OCI-LY7 (cell line): ENCODE data around the gene IRGM. TPM values are rescaled to one million over a fixed set of nuclear protein-coding genes. Genes with fewer than 3 reads are reported as not detected.
"Not testable (repeated sequence)": the region's sequence is repeated elsewhere in the genome, so short reads cannot be mapped to it uniquely, and the experiment has no call there.

Source experiments
- BruUV-seq: library from RNA; stranded (reverse); fragments of 400-500 nt; replicated peaks from 2 replicates; lab custom pipeline; 2021; lab: Mats Ljungman, UMichigan
- CTCF ChIA-PET: fragments of 300-600 bp; sonication (Branson Sonifier 250); formaldehyde crosslinking; loops from one replicate; lab custom pipeline; 2022; ENCODE audit warnings: antibody characterized with exemption; ENCODE audit not compliant: unreplicated experiment; lab: Charles Lee
- POLR2A ChIA-PET: fragments of 300-600 bp; sonication (Branson Sonifier 250); formaldehyde crosslinking; loops from one replicate; lab custom pipeline; 2022; ENCODE audit warnings: antibody characterized with exemption; lab: Charles Lee
- DNase-seq: peaks from one replicate; pipeline ENCODE4 v3.0.0-alpha.2; 2015; ENCODE audit warnings: low spot score
- H2AFZ ChIP-seq: fragments of 200-600 bp; sonication (generic), shearing (Covaris generic); 2 replicates; pipeline ENCODE4 v1.6.1; 2014; ENCODE audit warnings: mild to moderate bottlenecking, antibody characterized with exemption, low read length, moderate library complexity
- H3K27ac ChIP-seq: fragments of 200-600 bp; sonication (generic); 2 replicates; pipeline ENCODE4 v1.5.1; 2014; ENCODE audit warnings: mixed run types, low read depth, mild to moderate bottlenecking, moderate library complexity, low read length, inconsistent platforms; ENCODE audit not compliant: poor library complexity, severe bottlenecking
- H3K36me3 ChIP-seq: fragments of 200-600 bp; sonication (generic); 2 replicates; pipeline ENCODE4 v1.6.1; 2014; ENCODE audit warnings: mild to moderate bottlenecking, antibody characterized with exemption, low read length, moderate library complexity, mixed read lengths; ENCODE audit not compliant: insufficient read depth
- H3K4me1 ChIP-seq: fragments of 200-600 bp; sonication (generic); 2 replicates; pipeline ENCODE4 v1.5.1; 2014; ENCODE audit warnings: mild to moderate bottlenecking, low read length; ENCODE audit not compliant: insufficient read depth, poor library complexity, severe bottlenecking
- H3K4me2 ChIP-seq: fragments of 200-600 bp; sonication (generic); 2 replicates; pipeline ENCODE4 v1.6.1; 2014; ENCODE audit warnings: mild to moderate bottlenecking, low read length
- H3K4me3 ChIP-seq: fragments of 200-600 bp; sonication (generic); 2 replicates; pipeline ENCODE4 v1.5.1; 2014; ENCODE audit warnings: mild to moderate bottlenecking, low read depth, low read length; ENCODE audit not compliant: poor library complexity, severe bottlenecking
- H3K79me2 ChIP-seq: fragments of 200-600 bp; sonication (generic); 2 replicates; pipeline ENCODE4 v1.6.1; 2016; ENCODE audit warnings: low read depth, mild to moderate bottlenecking, low read length, moderate library complexity, mixed read lengths; ENCODE audit not compliant: insufficient read depth
- H3K9me2 ChIP-seq: fragments of 200-600 bp; sonication (generic); 2 replicates; pipeline ENCODE4 v1.6.1; 2016; ENCODE audit warnings: mild to moderate bottlenecking, low read length, mixed read lengths; ENCODE audit not compliant: insufficient read depth
- H3K9me3 ChIP-seq: fragments of 200-600 bp; sonication (generic); 2 replicates; pipeline ENCODE4 v1.6.1; 2014; ENCODE audit warnings: mild to moderate bottlenecking, mixed run types, low read length, mixed read lengths
- H4K20me1 ChIP-seq: fragments of 200-600 bp; sonication (generic); 2 replicates; pipeline ENCODE4 v1.6.1; 2014; ENCODE audit warnings: mild to moderate bottlenecking, antibody characterized with exemption, low read length, moderate library complexity, mixed read lengths; ENCODE audit not compliant: insufficient read depth
- EZH2phosphoT487 ChIP-seq: fragments of 200-600 bp; sonication (generic); IDR thresholded peaks from 2 replicates; pipeline ENCODE4 v1.6.1; 2018; ENCODE audit warnings: low read depth, borderline replicate concordance, mild to moderate bottlenecking, mixed run types, antibody characterized with exemption, low read length, moderate library complexity, mixed read lengths
- intact Hi-C: fragments of 100-400 bp; cut with micrococcal nuclease; formaldehyde crosslinking; loops from one replicate; pipeline ENCODE4 v1.10.0; 2022; ENCODE audit not compliant: unreplicated experiment
- total RNA-seq, 2 experiments: library from RNA; depleted of rRNA in 1 of 2; stranded (reverse); fragments of >200 nt in 1 of 2; shearing (Covaris generic) in 1 of 2; gene quantifications; 2 replicates each; pipeline ENCODE4 v1.2.3, GENCODE V29; 2014 to 2022
- TF ChIP-seq, protein P1 (sequence below): fragments of 200-600 bp; sonication (generic); conservative IDR thresholded peaks from 2 replicates; pipeline ENCODE4 v1.5.1; 2014; ENCODE audit warnings: mild to moderate bottlenecking, antibody characterized with exemption, low read length, moderate library complexity, mixed read lengths

IRGM gene
- total RNA-seq, 2 experiments from 2014 or later = not detected

DNA sequence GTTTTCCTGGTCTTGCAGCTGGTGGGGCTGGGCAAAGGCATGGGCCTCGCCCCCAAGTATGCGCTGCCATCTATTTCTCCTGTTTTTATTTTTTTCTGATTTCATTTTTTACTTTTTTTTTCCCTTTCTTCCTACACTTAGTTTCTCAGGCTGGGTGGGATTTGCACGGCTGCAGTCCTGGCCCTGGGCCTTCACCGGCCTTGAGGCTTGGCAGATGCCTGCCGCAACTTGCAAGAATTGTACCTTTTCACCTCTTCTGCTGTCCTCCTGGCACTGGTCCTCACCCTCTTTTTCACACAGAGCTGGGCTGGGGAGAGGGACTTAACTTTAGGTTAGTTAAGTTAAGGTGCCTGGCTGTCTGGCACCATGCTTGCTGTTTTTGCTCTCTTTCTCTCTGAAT lies 10.3 kb upstream of the IRGM start:
- ChIA-PET CTCF (no interaction called here), POLR2A (no interaction called here)
- Histone ChIP-seq H3K4me2 (no peak overlapping the region), H3K4me1 (no peaks in the 10 kb centered on the region), H3K36me3 (no peaks in the 10 kb centered on the region), H2AFZ (no peak overlapping the region), H3K79me2 (no peaks in the 10 kb centered on the region), H3K4me3 (no peak overlapping the region), H3K27ac (no peak overlapping the region), H3K9me3 (no peaks in the 10 kb centered on the region), H4K20me1 (no peaks in the 10 kb centered on the region), H3K9me2 (no peaks in the 10 kb centered on the region)
- no peak for DNase-seq
- BruUV-seq = no TSS peak
- intact Hi-C loops = no loop called here
- TF ChIP-seq EZH2phosphoT487 = no peak
- TF ChIP-seq, protein P1, sequence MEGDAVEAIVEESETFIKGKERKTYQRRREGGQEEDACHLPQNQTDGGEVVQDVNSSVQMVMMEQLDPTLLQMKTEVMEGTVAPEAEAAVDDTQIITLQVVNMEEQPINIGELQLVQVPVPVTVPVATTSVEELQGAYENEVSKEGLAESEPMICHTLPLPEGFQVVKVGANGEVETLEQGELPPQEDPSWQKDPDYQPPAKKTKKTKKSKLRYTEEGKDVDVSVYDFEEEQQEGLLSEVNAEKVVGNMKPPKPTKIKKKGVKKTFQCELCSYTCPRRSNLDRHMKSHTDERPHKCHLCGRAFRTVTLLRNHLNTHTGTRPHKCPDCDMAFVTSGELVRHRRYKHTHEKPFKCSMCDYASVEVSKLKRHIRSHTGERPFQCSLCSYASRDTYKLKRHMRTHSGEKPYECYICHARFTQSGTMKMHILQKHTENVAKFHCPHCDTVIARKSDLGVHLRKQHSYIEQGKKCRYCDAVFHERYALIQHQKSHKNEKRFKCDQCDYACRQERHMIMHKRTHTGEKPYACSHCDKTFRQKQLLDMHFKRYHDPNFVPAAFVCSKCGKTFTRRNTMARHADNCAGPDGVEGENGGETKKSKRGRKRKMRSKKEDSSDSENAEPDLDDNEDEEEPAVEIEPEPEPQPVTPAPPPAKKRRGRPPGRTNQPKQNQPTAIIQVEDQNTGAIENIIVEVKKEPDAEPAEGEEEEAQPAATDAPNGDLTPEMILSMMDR = no peak

DNA sequence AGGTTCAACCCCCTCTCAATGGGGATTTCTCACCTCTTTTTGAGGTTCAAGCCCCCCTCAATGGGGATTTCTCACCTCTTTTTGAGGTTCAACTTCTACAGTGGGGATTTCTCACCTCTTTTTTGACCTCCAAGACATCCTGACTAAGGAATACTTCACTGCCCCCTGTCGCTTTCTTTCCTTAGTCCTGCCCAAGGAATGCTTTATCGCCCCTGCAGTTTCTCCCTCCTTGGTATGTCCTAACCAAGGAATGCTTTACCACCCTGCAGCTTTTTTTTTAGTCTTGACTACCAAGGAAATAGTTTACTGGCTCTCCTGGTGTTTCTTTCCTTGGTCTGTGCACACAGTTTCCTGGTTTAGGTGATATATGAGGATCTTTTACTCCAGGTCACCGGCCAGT lies 9.6 kb upstream of the IRGM start:
- no peaks in the 10 kb centered on the region for H4K20me1 ChIP-seq
- no peaks in the 10 kb centered on the region for H3K4me1 ChIP-seq
- H3K4me3 ChIP-seq = no peak overlapping the region
- no peak for TF ChIP-seq EZH2phosphoT487
- TF ChIP-seq, protein P1 = no peak
- no peaks in the 10 kb centered on the region for H3K9me2 ChIP-seq
- no peak for DNase-seq
- H3K79me2 ChIP-seq = no peaks in the 10 kb centered on the region
- no peaks in the 10 kb centered on the region for H3K36me3 ChIP-seq
- no TSS peak for BruUV-seq
- H3K9me3 ChIP-seq = no peaks in the 10 kb centered on the region
- H3K27ac ChIP-seq = no peak overlapping the region
- POLR2A ChIA-PET = no interaction called here
- intact Hi-C loops = no loop called here
- H3K4me2 ChIP-seq = no peak overlapping the region
- no peak overlapping the region for H2AFZ ChIP-seq
- CTCF ChIA-PET = no interaction called here

DNA sequence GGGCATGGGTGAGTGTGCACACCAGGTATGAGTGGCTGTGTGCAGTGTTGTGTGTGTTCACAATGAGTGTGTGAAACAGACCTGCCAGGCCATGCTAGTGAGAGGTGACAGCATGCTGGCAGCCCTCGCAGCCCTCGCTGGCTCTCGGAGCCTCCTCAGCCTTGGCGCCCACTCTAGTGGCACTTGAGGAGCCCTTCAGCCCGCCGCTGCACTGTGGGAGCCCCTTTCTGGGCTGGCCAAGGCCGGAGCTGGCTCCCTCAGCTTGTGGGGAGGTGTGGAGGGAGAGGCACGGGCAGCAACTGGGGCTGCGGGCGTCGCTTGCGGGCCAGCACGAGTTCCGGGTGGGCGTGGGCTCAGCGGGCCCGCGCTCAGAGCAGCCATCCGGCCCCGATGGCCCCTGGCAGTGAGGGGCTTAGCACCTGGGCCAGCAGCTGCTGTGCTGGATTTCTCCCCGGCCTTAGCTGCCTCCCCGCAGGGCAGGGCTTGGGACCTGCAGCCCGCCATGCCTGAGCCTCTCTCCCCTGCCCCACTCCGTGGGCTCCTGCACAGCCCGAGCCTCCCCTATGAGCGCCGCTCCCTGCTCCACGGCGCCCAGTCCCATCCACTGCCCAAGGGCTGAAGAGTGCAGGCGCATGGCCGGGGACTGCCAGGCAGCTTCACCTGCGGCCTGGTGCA lies 999 bp upstream of the IRGM start:
- H3K36me3 ChIP-seq, H3K79me2 ChIP-seq, H3K27ac ChIP-seq, H3K4me3 ChIP-seq, BruUV-seq, H3K9me2 ChIP-seq, POLR2A ChIA-PET, H3K4me1 ChIP-seq, H3K4me2 ChIP-seq, H4K20me1 ChIP-seq, H2AFZ ChIP-seq, intact Hi-C loops, DNase-seq, H3K9me3 ChIP-seq: not testable (repeated sequence)
- CTCF ChIA-PET = interaction anchor here (0.6 kb wide), 1 partner anchor 686 kb away, joined by 3 read pairs; no protein-coding TSS in a partner anchor
